ENCODE measurements around the gene RBMS1. TPM values are rescaled to one million over a fixed set of nuclear protein-coding genes. Genes with fewer than 3 reads are reported as not detected.

The RBMS1 gene
- total RNA-seq, 1 experiment from 2014 or later = 77.5 TPM

DNA sequence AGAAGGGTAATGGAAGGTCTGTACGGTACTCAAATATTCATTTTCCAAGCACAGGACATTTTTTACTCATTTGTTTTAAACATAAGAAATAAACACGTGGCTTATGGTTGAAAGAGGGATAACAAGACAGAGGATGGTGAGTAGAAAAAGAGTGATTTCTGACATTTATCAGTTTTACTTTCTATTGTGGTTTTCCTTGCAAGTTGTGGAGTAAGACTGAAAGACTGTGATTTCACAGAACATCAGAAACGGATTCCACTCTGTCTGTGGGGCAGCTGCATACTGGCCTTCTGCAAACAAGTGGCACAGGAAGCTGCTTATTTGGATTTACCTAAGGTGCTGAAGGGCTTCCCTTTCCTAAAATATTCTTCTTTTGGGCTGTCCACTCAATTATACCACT, 171.3 kb downstream of the RBMS1 start:
- Histone ChIP-seq H4K8ac (replicated peaks; ENCODE audit: insufficient read length, low read depth, low read length) (no peak overlapping the region), H3K14ac (ENCODE audit: insufficient read depth, low read length) (no peak overlapping the region), H3T11ph (ENCODE audit: low read length) (no peak overlapping the region), H2BK15ac (ENCODE audit: low read depth, low read length) (no peak overlapping the region), H2AFZ (ENCODE audit: low read length) (no peak overlapping the region), H3K4ac (ENCODE audit: low read depth, low read length) (no peak overlapping the region), H2BK120ac (ENCODE audit: low read depth, low read length, poor library complexity, severe bottlenecking) (no peak overlapping the region), H2BK12ac (ENCODE audit: insufficient read length, low read depth, low read length) (no peak overlapping the region), H3K79me2 (ENCODE audit: insufficient read depth, low read length) (no peaks in the 10 kb centered on the region), H3K79me1 (ENCODE audit: insufficient read depth, low read depth, low read length, poor library complexity, severe bottlenecking) (no peaks in the 10 kb centered on the region), H2BK20ac (ENCODE audit: low read depth, low read length, poor library complexity, severe bottlenecking) (no peak overlapping the region), H2BK5ac (ENCODE audit: insufficient read length, low read length) (no peak overlapping the region), H3K56ac (ENCODE audit: insufficient read length, low read depth, low read length) (no peak overlapping the region), H3K4me1 (ENCODE audit: insufficient read depth, low read length) (no peaks in the 10 kb centered on the region; the same call in 1 of the 2 replicates), H3K23ac (ENCODE audit: insufficient read length, low read depth, low read length) (no peak overlapping the region), H4K20me1 (ENCODE audit: control insufficient read depth, insufficient read depth, insufficient read length) (no peaks in the 10 kb centered on the region), H3K4me2 (ENCODE audit: insufficient read depth, insufficient read length, low read length) (no peak overlapping the region), H3K9ac (ENCODE audit: extremely low read depth, insufficient read length, low read length) (no peak overlapping the region), H3K9me3 (ENCODE audit: control insufficient read depth, low read depth, low read length) (no peaks in the 10 kb centered on the region), H3K27me3 (ENCODE audit: insufficient read depth, low read length) (no peaks in the 10 kb centered on the region), H2AK5ac (ENCODE audit: insufficient read length, low read length) (no peak overlapping the region), H3K23me2 (ENCODE audit: insufficient read length, low read depth, low read length, poor library complexity, severe bottlenecking) (no peaks in the 10 kb centered on the region), H3K27ac (ENCODE audit: insufficient read length, low read depth, low read length) (no peak overlapping the region), H4K5ac (ENCODE audit: insufficient read length, low read depth, low read length) (no peak overlapping the region), H3K18ac (ENCODE audit: insufficient read length, low read depth, low read length) (no peak overlapping the region), H4K91ac (ENCODE audit: insufficient read length, low read depth, low read length) (no peak overlapping the region)
- H3K36me3 Mint-ChIP-seq (ENCODE audit: insufficient read depth in 1 of 3, low read depth in 3 of 3) = no peaks in the 10 kb centered on the region
- no peaks in the 10 kb centered on the region for H3K9me3 Mint-ChIP-seq
- H3K27ac Mint-ChIP-seq = no peak overlapping the region
- no peaks in the 10 kb centered on the region for H3K27me3 Mint-ChIP-seq (ENCODE audit: low read depth)
- peaks cover 28 to 32% of the 10 kb centered on the region in 2 experiments for H3K4me1 Mint-ChIP-seq
- WGBS (ENCODE audit: extremely low coverage, insufficient read length, low lambda C conversion rate) = no CpG with 5 or more reads among the region's 3 CpGs
- no peak overlapping the region for H3K4me3 Mint-ChIP-seq
- TF ChIP-seq, protein P1, sequence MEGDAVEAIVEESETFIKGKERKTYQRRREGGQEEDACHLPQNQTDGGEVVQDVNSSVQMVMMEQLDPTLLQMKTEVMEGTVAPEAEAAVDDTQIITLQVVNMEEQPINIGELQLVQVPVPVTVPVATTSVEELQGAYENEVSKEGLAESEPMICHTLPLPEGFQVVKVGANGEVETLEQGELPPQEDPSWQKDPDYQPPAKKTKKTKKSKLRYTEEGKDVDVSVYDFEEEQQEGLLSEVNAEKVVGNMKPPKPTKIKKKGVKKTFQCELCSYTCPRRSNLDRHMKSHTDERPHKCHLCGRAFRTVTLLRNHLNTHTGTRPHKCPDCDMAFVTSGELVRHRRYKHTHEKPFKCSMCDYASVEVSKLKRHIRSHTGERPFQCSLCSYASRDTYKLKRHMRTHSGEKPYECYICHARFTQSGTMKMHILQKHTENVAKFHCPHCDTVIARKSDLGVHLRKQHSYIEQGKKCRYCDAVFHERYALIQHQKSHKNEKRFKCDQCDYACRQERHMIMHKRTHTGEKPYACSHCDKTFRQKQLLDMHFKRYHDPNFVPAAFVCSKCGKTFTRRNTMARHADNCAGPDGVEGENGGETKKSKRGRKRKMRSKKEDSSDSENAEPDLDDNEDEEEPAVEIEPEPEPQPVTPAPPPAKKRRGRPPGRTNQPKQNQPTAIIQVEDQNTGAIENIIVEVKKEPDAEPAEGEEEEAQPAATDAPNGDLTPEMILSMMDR (conservative IDR thresholded peaks at IDR 0.05) = no peak
- no peak for DNase-seq

Data from H9 (cell line).